ENCODE results near the gene LMCD1.

- no peak for TF ChIP-seq POLR2AphosphoS5 (IDR thresholded peaks at IDR 0.05; ENCODE audit: low read depth)
- no peak for TF ChIP-seq CTCF (conservative IDR thresholded peaks at IDR 0.05; ENCODE audit: low read depth in 2 of 2)
- no peak for TF ChIP-seq CREB1 (CRISPR knock-in tag; IDR thresholded peaks at IDR 0.05; ENCODE audit: low read depth)
Observed at GRCh38 chr3:8473990-8474389, 27.6 kb upstream of the LMCD1 start.

All from GM23338 (cell line).